NCI-H2081 (cell line): Measurements from ENCODE around the gene SEMA3B.
A peak's percentile ranks its signal among the peaks of the same experiment; 100 is the strongest.
"Not testable (repeated sequence)": the region's sequence is repeated elsewhere in the genome, so short reads cannot be mapped to it uniquely, and the experiment has no call there.

Source experiments
- DNase-seq, 2 experiments: peaks; one replicate each; lab custom pipeline; 2025; lab: John Stamatoyannopoulos, UW

SEMA3B gene

DNA sequence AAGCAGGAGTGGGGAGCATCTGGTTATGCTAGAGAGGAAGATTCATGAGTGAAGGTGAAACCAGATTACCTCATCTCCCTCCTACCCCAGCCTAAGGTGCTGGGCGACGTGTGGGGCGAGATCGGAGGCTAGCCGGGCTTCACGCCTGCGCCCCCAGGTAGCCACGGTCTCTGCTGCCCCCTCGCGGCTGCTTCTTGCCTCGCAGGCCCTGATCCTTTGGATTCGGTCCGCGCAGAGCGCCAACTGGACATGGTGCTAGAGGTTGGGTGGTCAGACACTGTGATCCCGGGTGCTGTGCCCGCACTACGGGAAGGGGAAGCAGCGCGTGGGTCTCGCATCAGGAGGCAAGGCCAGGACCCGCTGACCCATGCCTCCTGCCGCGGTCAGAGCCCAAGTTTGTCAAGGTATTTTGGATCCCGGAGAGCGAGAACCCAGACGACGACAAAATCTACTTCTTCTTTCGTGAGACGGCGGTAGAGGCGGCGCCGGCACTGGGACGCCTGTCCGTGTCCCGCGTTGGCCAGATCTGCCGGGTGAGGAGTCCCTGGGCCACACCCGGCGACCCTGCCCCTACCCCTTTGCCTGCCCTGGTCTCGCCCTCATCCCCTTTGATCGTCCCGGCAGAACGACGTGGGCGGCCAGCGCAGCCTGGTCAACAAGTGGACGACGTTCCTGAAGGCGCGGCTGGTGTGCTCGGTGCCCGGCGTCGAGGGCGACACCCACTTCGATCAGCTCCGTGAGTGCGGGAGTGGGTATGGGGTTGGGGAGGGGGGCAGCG is 4.2 kb downstream of the SEMA3B start:
- DNase-seq: peak; percentile 56 to 73

DNA sequence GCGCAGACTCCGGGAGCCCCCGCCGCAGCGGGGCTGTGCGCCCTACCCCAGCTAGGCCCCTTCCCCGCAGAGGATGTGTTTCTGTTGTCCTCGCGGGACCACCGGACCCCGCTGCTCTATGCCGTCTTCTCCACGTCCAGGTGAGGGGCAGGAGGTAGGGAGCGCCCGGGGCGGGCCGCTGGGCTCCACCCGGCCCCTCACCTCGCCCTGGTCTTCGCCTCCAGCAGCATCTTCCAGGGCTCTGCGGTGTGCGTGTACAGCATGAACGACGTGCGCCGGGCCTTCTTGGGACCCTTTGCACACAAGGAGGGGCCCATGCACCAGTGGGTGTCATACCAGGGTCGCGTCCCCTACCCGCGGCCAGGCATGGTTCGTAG is 4.7 kb downstream of the SEMA3B start:
- DNase-seq: no peak

DNA sequence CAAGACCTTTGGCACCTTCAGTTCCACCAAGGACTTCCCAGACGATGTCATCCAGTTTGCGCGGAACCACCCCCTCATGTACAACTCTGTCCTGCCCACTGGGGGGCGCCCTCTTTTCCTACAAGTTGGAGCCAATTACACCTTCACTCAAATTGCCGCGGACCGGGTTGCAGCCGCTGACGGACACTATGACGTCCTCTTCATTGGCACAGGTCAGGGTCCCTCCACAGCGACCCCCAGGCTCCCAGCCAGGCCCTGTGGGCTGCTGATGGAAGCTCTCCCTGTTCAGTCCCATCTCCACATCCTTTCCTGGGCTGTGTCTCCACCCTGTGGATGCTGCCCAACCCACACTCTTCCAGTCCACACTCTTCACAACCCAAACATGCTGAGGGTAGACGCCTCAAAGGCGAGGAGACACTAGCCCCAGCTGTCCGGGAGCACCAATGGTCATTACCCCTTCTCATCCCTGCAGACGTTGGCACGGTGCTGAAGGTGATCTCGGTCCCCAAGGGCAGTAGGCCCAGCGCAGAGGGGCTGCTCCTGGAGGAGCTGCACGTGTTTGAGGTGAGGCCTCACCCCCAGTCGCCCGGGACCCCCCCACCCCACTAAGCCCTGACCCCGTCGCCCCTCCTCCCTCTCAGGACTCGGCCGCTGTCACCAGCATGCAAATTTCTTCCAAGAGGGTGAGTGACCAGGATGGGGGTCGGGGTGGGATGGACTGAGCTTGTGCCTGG is 5.6 kb downstream of the SEMA3B start:
- DNase-seq: peak; percentile 36 to 44

DNA sequence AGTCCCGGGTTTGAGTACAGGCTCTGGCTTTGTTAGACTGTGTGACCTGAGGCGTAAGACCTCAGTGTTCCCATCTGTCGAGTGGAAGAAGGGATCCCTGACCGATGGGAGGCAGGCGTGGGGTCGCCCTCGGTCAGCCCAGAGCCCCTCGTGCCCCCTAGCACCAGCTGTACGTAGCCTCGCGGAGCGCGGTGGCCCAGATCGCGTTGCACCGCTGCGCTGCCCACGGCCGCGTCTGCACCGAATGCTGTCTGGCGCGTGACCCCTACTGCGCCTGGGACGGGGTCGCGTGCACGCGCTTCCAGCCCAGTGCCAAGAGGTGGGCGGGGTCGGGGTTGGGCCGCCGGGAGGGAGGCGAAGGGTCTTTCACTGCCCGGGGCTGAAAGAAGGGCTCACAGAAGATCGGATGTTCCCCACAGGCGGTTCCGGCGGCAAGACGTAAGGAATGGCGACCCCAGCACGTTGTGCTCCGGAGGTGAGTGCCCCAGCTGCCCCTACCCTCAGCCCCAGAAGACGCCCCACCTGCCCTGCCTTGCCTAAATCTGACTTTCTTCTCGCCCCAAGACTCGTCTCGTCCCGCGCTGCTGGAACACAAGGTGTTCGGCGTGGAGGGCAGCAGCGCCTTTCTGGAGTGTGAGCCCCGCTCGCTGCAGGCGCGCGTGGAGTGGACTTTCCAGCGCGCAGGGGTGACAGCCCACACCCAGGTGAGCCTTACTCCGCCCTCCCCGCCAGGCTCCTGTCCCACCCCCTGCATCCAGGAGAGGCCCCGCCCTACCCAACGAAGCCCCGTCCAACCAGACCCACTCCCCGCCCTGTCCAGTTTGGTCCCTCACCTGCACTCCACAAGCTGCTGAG is 6.4 kb downstream of the SEMA3B start:
- no peak for DNase-seq

DNA sequence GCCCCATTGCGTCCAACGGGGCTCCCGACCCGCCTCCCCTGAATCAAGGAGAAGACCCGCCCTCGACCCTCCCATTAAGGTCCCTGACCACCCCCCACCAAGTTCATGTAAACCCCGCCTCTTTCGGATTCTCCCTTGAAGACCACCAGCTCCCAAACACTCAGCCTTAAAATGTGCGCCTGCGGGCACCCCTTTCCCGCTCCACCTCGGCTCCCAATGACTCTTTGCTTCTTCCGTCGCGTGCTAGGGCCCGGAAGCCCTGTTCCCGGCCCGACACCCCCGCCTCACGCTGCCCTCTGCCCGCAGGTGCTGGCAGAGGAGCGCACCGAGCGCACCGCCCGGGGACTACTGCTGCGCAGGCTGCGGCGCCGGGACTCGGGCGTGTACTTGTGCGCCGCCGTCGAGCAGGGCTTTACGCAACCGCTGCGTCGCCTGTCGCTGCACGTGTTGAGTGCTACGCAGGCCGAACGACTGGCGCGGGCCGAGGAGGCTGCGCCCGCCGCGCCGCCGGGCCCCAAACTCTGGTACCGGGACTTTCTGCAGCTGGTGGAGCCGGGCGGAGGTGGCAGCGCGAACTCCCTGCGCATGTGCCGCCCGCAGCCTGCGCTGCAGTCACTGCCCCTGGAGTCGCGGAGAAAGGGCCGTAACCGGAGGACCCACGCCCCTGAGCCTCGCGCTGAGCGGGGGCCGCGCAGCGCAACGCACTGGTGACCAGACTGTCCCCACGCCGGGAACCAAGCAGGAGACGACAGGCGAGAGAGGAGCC is 7.2 kb downstream of the SEMA3B start:
- DNase-seq: no peak

DNA sequence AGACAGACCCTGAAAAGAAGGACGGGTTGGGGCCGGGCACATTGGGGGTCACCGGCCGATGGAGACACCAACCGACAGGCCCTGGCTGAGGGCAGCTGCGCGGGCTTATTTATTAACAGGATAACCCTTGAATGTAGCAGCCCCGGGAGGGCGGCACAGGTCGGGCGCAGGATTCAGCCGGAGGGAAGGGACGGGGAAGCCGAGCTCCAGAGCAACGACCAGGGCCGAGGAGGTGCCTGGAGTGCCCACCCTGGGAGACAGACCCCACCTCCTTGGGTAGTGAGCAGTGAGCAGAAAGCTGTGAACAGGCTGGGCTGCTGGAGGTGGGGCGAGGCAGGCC is 7.8 kb downstream of the SEMA3B start:
- DNase-seq: no peak

DNA sequence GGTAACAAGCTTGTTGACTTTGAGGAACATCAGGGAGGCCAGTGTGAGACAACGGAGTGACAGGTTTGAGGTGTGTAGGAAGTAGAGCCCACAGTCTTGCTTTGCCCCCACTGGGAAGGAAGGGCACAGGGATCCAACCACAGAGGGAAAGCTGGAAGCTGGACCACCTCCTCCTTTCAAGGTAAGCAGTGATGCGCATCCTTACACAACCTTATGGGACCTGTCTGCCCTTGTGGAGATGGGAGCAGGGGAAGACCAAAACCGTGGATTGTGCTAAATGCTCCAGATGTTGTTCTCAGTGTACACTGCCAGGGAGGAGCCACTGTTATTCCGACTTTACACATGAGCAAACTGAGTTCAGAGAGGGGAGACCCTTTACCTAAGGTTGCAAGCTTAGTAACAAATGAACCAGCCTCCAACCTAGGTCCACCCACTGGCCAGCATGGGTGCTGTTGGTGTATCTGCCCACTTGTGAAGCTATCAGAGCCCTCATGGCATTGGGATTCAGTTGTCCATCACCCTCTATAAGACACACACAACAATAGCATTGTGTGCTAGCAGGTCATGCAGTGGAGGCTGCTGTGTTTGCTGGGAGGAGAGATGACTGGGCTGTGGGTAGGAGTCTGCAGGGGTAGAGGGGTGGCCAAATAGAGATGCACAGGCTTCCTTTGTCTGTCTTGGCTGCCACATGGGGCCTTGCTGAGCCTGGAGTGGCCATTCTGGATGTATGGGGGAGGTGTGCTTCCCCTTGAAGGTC is 9.4 kb downstream of the SEMA3B start:
- no peak for DNase-seq

DNA sequence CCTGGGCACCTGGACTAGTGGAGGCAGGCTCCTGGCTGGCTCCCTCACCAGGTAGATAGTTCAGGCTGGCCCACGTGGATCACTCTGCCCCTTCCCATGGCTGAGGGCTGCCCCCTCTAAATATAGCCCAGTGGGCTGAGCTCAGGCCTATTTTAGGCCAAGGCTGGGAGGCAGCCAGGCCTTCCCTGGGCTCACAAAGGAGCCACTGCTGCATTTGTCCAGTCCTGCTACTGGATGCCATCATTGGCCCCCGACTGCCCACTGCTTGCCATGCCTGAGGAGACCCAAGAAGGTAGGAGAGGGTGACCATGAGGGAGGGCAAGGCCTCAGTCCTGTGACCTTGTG is 9.9 kb downstream of the SEMA3B start, which contains the start of gene LSMEM2:
Gene LSMEM2, plus strand, starts transcription at position 208 of the 345 bp plus-strand sequence. Its CDS starts 27 bp downstream, at position 235.
- DNase-seq: no peak

DNA sequence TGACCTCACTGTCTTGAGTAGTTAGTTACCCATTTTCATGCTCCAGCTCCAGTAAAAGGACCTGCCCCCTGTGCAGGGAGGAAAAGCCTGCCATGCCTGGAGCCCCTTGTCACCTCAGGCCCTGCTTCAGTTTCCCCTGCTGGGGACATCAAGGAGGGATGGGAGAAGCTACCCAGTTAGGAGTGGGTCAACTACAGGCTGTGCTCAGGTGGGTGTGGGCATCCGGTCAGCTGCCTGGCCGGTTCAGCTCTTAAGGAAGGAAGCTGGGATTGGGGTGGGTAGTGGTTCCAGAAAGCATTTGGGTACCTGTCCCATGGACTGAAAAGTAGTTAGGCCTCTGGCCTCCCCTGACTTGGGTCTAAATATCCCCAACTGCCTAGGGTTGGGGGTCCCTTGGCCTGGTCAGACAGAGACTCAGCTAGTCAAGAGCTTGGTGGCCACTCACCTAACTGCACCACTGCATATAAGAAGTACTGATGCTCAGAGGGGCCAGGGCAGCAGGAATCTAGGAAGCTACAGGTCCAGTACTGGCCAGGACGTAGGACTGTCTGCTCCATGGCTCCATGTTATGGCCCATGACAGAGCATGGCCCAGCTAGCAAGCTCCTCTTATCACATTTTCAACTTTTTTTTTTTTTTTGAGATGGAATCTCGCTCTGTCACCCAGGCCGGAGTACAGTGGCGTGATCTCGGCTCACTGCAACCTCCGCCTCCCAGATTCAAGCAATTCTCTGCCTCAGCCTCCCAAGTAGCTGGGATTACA is 10.5 kb downstream of the SEMA3B start:
- DNase-seq: no peak

DNA sequence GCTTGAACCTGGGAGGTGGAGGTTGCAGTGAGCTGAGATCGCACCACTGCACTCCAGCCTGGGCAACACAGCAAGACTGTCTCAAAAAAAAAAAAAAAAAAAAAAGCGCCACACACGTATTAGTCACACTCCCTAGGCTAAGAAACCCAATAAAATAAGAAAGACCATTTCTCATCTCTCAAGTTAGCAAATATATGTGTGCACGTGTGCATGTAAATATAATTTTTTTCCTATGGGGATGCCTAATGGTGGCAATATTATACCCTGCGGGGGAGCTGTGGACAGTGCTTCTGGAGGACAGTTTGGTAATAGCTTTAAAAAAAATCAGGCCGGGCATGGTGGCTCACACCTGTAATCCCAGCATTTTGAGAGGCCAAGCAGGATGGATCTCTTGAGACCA is 15.2 kb downstream of the SEMA3B start:
- not testable (repeated sequence) for DNase-seq

DNA sequence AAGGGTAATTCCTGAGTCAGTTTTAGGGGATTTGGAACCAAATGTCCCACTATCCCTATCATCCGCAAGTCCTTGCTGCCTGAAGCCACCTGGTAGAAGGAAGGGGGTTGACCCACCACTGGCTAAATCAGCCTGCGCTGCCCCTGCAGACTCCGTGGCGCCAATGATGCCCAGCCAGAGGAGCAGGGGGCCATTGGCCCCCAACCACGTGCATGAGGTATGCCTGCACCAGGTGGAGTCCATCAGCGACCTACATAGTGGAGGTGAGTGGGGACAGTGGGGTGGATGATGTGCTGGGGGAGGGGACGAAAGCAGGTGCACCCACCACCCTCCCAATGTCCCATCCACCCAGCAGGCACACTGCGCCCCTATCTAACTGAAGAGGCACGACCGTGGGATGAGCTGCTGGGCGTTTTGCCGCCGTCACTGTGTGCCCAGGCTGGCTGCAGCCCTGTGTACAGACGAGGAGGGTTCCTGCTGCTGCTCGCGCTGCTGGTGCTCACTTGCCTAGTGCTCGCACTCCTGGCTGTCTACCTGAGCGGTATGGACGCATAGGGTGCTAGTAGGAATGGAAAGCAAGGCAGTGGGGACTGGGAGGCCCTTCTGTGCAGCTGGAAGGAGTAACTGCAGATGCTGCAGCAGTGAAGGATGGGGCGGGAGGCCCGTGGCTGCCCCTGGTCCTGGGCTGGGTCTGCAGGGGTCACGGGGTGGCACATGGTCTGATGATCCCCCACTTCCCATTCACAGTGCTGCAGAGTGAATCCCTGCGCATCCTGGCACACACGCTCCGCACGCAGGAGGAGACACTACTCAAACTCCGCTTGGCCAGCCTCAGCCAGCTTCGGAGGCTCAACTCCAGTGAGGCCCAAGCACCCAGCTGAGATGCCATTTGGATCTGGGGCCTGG is 17.6 kb downstream of the SEMA3B start:
- no peak for DNase-seq

DNA sequence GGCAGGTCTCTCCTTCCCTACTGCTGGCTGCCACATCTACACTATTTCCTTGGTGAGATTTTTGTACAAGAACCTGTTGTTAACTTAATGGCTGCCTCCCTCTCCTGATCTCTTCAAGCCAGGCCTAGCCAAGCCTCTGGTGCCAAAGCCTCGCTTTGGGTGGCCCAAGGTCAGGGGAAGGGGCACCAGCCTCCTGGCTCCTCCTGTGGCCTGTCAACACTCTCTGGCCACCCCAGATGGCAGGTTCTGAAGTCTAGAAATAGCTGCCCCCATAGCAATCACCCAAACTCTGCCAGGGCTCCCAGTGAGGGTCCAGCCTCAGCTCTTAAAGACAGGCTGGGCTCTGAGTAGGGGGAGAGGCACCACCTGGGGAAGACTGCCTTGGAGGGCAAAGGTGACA is 18.3 kb downstream of the SEMA3B start:
- no peak for DNase-seq

DNA sequence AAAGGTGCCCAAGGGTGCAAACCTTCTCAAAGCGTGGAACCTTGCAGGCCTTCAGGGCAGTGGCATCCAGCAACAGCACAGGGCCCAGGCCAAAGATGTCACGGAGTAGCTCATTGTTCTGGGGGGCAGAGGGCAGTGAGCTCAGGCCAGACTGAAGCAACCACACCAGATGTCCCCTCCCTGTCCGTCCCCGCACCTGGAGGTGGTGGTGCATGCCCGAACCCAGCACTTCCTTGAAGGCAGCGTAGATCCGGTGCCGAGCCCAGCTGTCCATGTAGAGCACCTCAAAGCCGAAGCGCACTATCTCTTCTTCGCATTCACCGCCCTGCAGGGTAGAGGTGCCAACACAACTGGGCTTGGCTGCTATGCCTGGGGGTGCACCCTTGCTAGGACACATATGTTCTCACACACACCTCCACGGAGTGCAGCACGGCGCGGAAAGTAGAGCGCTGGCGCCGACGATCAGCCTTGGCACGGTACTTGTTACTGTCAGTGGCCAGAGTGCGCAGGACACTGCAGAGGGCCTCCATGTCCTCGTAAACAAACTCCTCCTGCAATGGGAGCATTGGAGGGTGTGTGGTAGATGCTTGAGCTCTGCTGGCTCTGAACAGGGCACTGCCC is 19.6 kb downstream of the SEMA3B start:
- DNase-seq: no peak

DNA sequence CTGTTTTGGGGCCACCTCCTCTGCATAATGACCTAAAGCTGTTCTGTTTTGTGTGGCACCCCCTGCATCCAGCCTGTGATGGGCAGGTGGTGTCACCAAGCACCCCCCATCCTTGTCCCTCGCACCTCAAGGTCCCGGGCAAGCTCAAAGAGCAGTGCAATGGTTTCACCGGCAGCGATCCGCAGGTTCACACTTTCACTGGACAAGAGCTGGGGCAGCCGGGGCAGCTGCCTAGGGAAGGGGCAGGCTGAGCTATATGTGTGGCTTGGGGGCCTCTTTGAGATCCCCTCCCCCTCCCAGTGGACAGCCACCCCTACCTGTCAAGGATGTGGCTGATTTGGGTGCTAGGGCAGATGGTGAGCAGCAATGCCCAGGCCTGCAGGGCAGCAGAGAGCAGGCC is 20.2 kb downstream of the SEMA3B start:
- DNase-seq: no peak

DNA sequence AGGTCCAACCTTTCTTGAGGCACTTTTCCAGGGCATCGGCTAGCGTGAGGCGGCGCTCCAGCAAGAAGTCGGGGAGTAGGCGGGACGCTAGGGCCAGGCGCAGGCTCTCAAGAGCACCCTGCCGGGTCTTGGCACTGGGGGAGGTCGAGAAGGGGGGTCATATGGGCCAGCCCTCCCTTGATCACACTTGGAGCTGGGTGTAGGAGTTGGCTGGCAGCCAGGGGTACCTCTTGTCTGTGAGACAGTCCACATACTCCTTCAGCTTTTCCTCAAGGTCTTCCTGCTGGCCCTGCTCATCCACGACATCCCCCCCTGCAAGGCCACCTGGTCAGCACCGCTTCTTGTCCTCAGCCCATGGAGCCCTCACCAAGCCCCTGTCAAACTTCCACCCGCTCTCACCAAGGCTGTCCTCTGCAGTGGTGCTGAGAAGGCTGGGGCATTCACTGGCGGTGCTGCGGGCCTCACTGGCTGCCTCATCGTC is 21.3 kb downstream of the SEMA3B start:
- no peak for DNase-seq

DNA sequence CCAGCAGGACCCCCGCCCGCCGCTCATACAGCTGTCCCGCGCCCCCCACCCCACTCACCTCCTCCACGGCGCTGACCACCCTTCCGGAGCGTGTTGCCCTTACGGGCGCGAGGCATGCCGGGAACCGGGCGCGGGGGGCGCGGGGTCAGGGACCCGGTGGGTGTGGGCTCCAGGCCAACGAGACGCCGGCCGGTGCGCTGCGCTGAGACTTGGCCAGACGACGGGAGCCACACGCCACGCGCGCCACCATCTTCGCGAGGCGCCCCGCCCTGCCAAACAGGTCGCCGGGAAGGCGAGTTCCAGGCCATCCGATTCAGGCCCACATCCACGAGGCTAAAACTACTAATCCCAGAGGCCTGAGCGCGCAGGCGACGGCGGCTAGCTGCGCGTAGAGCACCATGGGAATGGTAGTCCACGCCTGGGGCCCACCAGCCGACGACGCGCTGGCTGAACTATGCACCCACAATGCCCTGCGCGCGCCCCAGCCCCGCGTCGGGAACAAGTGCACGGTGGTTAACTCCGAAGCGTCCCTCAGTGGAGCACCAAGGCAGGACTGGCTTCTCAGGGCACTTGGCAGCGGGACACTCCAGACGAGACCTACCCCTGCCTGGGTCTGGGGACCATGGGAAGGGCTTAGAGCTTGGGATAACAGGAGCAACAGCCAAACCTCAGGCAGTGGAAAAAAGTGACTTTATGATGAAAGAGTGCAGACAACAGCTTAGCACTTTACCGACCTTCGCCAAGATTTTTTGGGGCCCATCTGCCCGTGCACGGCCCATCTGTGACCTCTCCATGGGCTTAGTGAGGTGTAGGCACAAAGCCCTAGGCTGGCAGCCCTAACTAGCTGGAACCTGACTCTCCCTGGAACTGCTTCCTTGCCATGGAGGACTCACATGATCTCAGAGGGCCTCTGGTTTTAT is 23.5 kb downstream of the SEMA3B start, which contains the start of gene IFRD2:
Gene IFRD2, minus strand, starts transcription at position 271 of the 920 bp plus-strand sequence. Its CDS starts 155 bp downstream, at position 116.
- DNase-seq: peak; percentile 93 to 96

DNA sequence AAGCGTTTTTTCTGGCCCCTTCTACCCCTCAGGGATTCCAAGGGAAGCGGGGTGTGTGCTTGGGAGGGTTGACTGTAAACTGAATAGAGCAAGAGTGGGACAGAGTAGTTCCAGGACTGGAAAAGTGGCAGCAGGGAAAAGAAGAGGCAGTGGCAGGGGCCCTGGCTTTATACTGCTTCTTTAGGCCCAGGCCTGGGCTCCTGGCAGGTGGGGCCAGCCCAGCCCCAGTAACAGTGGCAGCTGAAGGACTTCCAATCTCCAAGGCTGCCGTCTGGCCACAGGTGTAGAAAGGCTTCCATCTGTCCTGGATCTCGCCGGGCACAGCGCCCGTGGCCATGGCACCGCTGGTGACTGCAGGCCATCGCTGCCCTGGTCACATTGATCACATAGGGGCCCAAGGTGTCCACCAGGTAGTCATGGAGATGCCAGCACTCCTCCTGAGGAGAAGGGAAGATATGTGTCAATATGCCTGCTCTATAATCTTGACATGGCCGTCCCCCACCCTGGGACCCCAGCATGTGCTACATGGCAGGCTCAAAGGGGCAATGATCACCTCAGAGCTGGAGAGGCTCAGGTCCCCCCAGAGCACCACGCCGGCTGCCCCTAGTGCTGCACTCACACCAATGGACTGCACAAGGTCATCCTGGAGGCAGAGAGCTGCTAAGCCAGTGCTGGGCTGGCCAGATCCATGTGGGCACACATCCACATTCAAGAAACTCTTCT is 24.3 kb downstream of the SEMA3B start:
- no peak for DNase-seq
